OCI-LY7 (cell line): ENCODE measurements around the gene PCDHGA12. TPM values are rescaled to one million over a fixed set of nuclear protein-coding genes. Genes with fewer than 3 reads are reported as not detected.

ENCODE experiments used
- BruUV-seq: library from RNA; stranded (reverse); fragments of 400-500 nt; replicated peaks from 2 replicates; lab custom pipeline; 2021; lab: Mats Ljungman, UMichigan
- CTCF ChIA-PET: fragments of 300-600 bp; sonication (Branson Sonifier 250); formaldehyde crosslinking; loops from one replicate; lab custom pipeline; 2022; ENCODE audit warnings: antibody characterized with exemption; ENCODE audit not compliant: unreplicated experiment; lab: Charles Lee
- POLR2A ChIA-PET: fragments of 300-600 bp; sonication (Branson Sonifier 250); formaldehyde crosslinking; loops from one replicate; lab custom pipeline; 2022; ENCODE audit warnings: antibody characterized with exemption; lab: Charles Lee
- DNase-seq: peaks from one replicate; pipeline ENCODE4 v3.0.0-alpha.2; 2015; ENCODE audit warnings: low spot score
- H2AFZ ChIP-seq: fragments of 200-600 bp; sonication (generic), shearing (Covaris generic); 2 replicates; pipeline ENCODE4 v1.6.1; 2014; ENCODE audit warnings: mild to moderate bottlenecking, antibody characterized with exemption, low read length, moderate library complexity
- H3K27ac ChIP-seq: fragments of 200-600 bp; sonication (generic); 2 replicates; pipeline ENCODE4 v1.5.1; 2014; ENCODE audit warnings: mixed run types, low read depth, mild to moderate bottlenecking, moderate library complexity, low read length, inconsistent platforms; ENCODE audit not compliant: poor library complexity, severe bottlenecking
- H3K36me3 ChIP-seq: fragments of 200-600 bp; sonication (generic); 2 replicates; pipeline ENCODE4 v1.6.1; 2014; ENCODE audit warnings: mild to moderate bottlenecking, antibody characterized with exemption, low read length, moderate library complexity, mixed read lengths; ENCODE audit not compliant: insufficient read depth
- H3K4me1 ChIP-seq: fragments of 200-600 bp; sonication (generic); 2 replicates; pipeline ENCODE4 v1.5.1; 2014; ENCODE audit warnings: mild to moderate bottlenecking, low read length; ENCODE audit not compliant: insufficient read depth, poor library complexity, severe bottlenecking
- H3K4me2 ChIP-seq: fragments of 200-600 bp; sonication (generic); 2 replicates; pipeline ENCODE4 v1.6.1; 2014; ENCODE audit warnings: mild to moderate bottlenecking, low read length
- H3K4me3 ChIP-seq: fragments of 200-600 bp; sonication (generic); 2 replicates; pipeline ENCODE4 v1.5.1; 2014; ENCODE audit warnings: mild to moderate bottlenecking, low read depth, low read length; ENCODE audit not compliant: poor library complexity, severe bottlenecking
- H3K79me2 ChIP-seq: fragments of 200-600 bp; sonication (generic); 2 replicates; pipeline ENCODE4 v1.6.1; 2016; ENCODE audit warnings: low read depth, mild to moderate bottlenecking, low read length, moderate library complexity, mixed read lengths; ENCODE audit not compliant: insufficient read depth
- H3K9me2 ChIP-seq: fragments of 200-600 bp; sonication (generic); 2 replicates; pipeline ENCODE4 v1.6.1; 2016; ENCODE audit warnings: mild to moderate bottlenecking, low read length, mixed read lengths; ENCODE audit not compliant: insufficient read depth
- H3K9me3 ChIP-seq: fragments of 200-600 bp; sonication (generic); 2 replicates; pipeline ENCODE4 v1.6.1; 2014; ENCODE audit warnings: mild to moderate bottlenecking, mixed run types, low read length, mixed read lengths
- H4K20me1 ChIP-seq: fragments of 200-600 bp; sonication (generic); 2 replicates; pipeline ENCODE4 v1.6.1; 2014; ENCODE audit warnings: mild to moderate bottlenecking, antibody characterized with exemption, low read length, moderate library complexity, mixed read lengths; ENCODE audit not compliant: insufficient read depth
- CTCF ChIP-seq: fragments of 200-600 bp; sonication (generic); conservative IDR thresholded peaks from 2 replicates; pipeline ENCODE4 v1.5.1; 2014; ENCODE audit warnings: mild to moderate bottlenecking, antibody characterized with exemption, low read length, moderate library complexity, mixed read lengths
- EZH2phosphoT487 ChIP-seq: fragments of 200-600 bp; sonication (generic); IDR thresholded peaks from 2 replicates; pipeline ENCODE4 v1.6.1; 2018; ENCODE audit warnings: low read depth, borderline replicate concordance, mild to moderate bottlenecking, mixed run types, antibody characterized with exemption, low read length, moderate library complexity, mixed read lengths
- intact Hi-C: fragments of 100-400 bp; cut with micrococcal nuclease; formaldehyde crosslinking; loops from one replicate; pipeline ENCODE4 v1.10.0; 2022; ENCODE audit not compliant: unreplicated experiment
- total RNA-seq, 2 experiments: library from RNA; depleted of rRNA in 1 of 2; stranded (reverse); fragments of >200 nt in 1 of 2; shearing (Covaris generic) in 1 of 2; gene quantifications; 2 replicates each; pipeline ENCODE4 v1.2.3, GENCODE V29; 2014 to 2022

Gene PCDHGA12
- total RNA-seq, 2 experiments from 2014 or later = 3.4 to 3.9 TPM

- H3K79me2 ChIP-seq = no peaks in the 10 kb centered on the region
- ChIA-PET POLR2A (interaction anchor here (1.0 to 2.0 kb wide), 5 partner anchors 10 to 143 kb away, joined by 3 to 8 read pairs (median 5); partner anchors contain the start of genes PCDHGA12 and PCDHGB2), CTCF (interaction anchor here (0.6 to 2.1 kb wide), 8 partner anchors 9 to 143 kb away, joined by 3 to 9 read pairs (median 4); partner anchors contain the start of genes PCDHGA12 and PCDHGB3)
- H4K20me1 ChIP-seq = no peaks in the 10 kb centered on the region
- intact Hi-C loops = loop anchor here (2.0 kb wide), 1 partner anchor 54 kb away; the partner anchor contains the start of gene PCDHGC3
- H3K9me2 ChIP-seq = no peaks in the 10 kb centered on the region
- TF ChIP-seq EZH2phosphoT487 (no peak), CTCF (peak; percentile 96)
- peaks cover 7% of the 10 kb centered on the region for H3K4me1 ChIP-seq
- H3K36me3 ChIP-seq = no peaks in the 10 kb centered on the region
- H2AFZ ChIP-seq = peak within 1 kb of the TSS; percentile 80
- DNase-seq = peak; percentile 76
- no peaks in the 10 kb centered on the region for H3K9me3 ChIP-seq
- H3K27ac ChIP-seq = no peak within 1 kb of the TSS
- H3K4me3 ChIP-seq = peak within 1 kb of the TSS; percentile 64
- peak within 1 kb of the TSS; percentile 65 for H3K4me2 ChIP-seq
- no TSS peak for BruUV-seq
These were observed 9.3 kb upstream of the PCDHGA12 start, which contains the start of gene PCDHGA11 for GRCh38 chr5:141420855-141421488. Gene PCDHGA11, plus strand, starts transcription at chr5:141421051. Its CDS starts 177 bp downstream, at chr5:141421228.

GRCh38 chr5:141421489-141421855 lies 8.8 kb upstream of the PCDHGA12 start:
- Histone ChIP-seq H3K27ac (no peak overlapping the region), H2AFZ (peak overlapping the region; percentile 80; the same call in 1 of the 2 replicates), H4K20me1 (no peaks in the 10 kb centered on the region), H3K9me3 (no peaks in the 10 kb centered on the region), H3K4me1 (peaks cover 7% of the 10 kb centered on the region), H3K4me3 (peak overlapping the region; percentile 64), H3K79me2 (no peaks in the 10 kb centered on the region), H3K36me3 (no peaks in the 10 kb centered on the region), H3K9me2 (no peaks in the 10 kb centered on the region), H3K4me2 (peak overlapping the region; percentile 65)
- intact Hi-C loops = loop anchor here (2.0 kb wide), 1 partner anchor 53 kb away; the partner anchor contains the start of gene PCDHGC3
- no peak for DNase-seq
- no TSS peak for BruUV-seq
- no peak for TF ChIP-seq CTCF
- TF ChIP-seq EZH2phosphoT487 = no peak
- POLR2A ChIA-PET = interaction anchor here (0.7 to 2.0 kb wide), 6 partner anchors 9 to 143 kb away, joined by 3 to 8 read pairs (median 4); partner anchors contain the start of genes PCDHGA12 and PCDHGB2
- CTCF ChIA-PET = interaction anchor here (0.6 to 2.1 kb wide), 7 partner anchors 9 to 143 kb away, joined by 3 to 9 read pairs (median 4); partner anchors contain the start of genes PCDHGA12 and PCDHGB3
